Liver (tissue), 9 donors: ENCODE measurements around the gene ZDBF2. TPM values are rescaled to one million over a fixed set of nuclear protein-coding genes. Genes with fewer than 3 reads are reported as not detected.

Experiments
- DNase-seq: peaks from one replicate; pipeline ENCODE4 v3.0.0-alpha.2; 2017; ENCODE audit warnings: low spot score
- H3K27ac ChIP-seq, 2 donors: one replicate each; pipeline ENCODE4 v1.7.0; 2013; ENCODE audit warnings: inconsistent platforms in 2 of 2, low read length in 2 of 2, control low read depth in 1 of 2, low read depth in 1 of 2, mild to moderate bottlenecking in 1 of 2
- H3K27me3 ChIP-seq, 4 donors: one replicate each; pipeline versions ENCODE4 v1.6.1 to v1.7.0; 2013; ENCODE audit warnings: low read length in 3 of 4, inconsistent platforms in 1 of 4, mild to moderate bottlenecking in 1 of 4, moderate library complexity in 1 of 4; ENCODE audit not compliant: control insufficient read depth in 4 of 4, insufficient read depth in 4 of 4
- H3K36me3 ChIP-seq, 4 donors: one replicate each; pipeline versions ENCODE4 v1.6.1 to v1.7.0; 2013; ENCODE audit warnings: low read length in 3 of 4, mild to moderate bottlenecking in 3 of 4, low read depth in 1 of 4, moderate library complexity in 1 of 4; ENCODE audit not compliant: control insufficient read depth in 4 of 4, insufficient read depth in 3 of 4
- H3K4me1 ChIP-seq, 4 donors: one replicate each; pipeline versions ENCODE4 v1.6.1 to v1.7.0; 2013; ENCODE audit warnings: low read length in 3 of 4, mild to moderate bottlenecking in 3 of 4, moderate library complexity in 1 of 4; ENCODE audit not compliant: control insufficient read depth in 4 of 4, insufficient read depth in 4 of 4
- H3K4me3 ChIP-seq, 3 donors: one replicate each; pipeline versions ENCODE4 v1.6.1 to v1.7.0; 2013; ENCODE audit warnings: low read length in 3 of 3, control low read depth in 1 of 3, low read depth in 1 of 3, mild to moderate bottlenecking in 1 of 3
- H3K9ac ChIP-seq, 2 donors: one replicate each; pipeline ENCODE4 v1.7.0; 2013; ENCODE audit warnings: low read length in 2 of 2, mild to moderate bottlenecking in 2 of 2, moderate library complexity in 2 of 2, control low read depth in 1 of 2, low read depth in 1 of 2
- H3K9me3 ChIP-seq, 4 donors: one replicate each; pipeline versions ENCODE4 v1.6.1 to v1.7.0; 2013; ENCODE audit warnings: low read length in 3 of 4; ENCODE audit not compliant: control insufficient read depth in 4 of 4
- EGR1 ChIP-seq, 2 donors: IDR thresholded peaks; 2 replicates each; pipeline ENCODE4 v1.6.1; 2016 to 2018; ENCODE audit warnings: antibody characterized with exemption in 2 of 2, low read depth in 2 of 2
- FOXA1 ChIP-seq: IDR thresholded peaks from 2 replicates; pipeline ENCODE4 v1.6.1; 2016; ENCODE audit warnings: antibody characterized with exemption
- FOXA2 ChIP-seq: IDR thresholded peaks from 2 replicates; pipeline ENCODE4 v1.6.1; 2016; ENCODE audit warnings: antibody characterized with exemption
- GABPA ChIP-seq, 2 donors: IDR thresholded peaks in 1 of 2; conservative IDR thresholded peaks in 1 of 2; 2 replicates each; pipeline ENCODE4 v1.6.1; 2016; ENCODE audit warnings: antibody characterized with exemption in 2 of 2, mild to moderate bottlenecking in 1 of 2, moderate library complexity in 1 of 2
- HNF4A ChIP-seq, 2 donors: conservative IDR thresholded peaks; 2 replicates each; pipeline ENCODE4 v1.6.1; 2016; ENCODE audit warnings: antibody characterized with exemption in 2 of 2, mild to moderate bottlenecking in 2 of 2
- HNF4G ChIP-seq: IDR thresholded peaks from 2 replicates; pipeline ENCODE4 v1.6.1; 2016; ENCODE audit warnings: antibody characterized with exemption
- JUND ChIP-seq, 2 donors: IDR thresholded peaks; 2 replicates each; pipeline ENCODE4 v1.6.1; 2016; ENCODE audit warnings: antibody characterized with exemption in 2 of 2
- NR2F2 ChIP-seq: IDR thresholded peaks from 2 replicates; pipeline ENCODE4 v1.6.1; 2016; ENCODE audit warnings: antibody characterized with exemption
- RAD21 ChIP-seq, 2 donors: IDR thresholded peaks; 2 replicates each; pipeline ENCODE4 v1.6.1; 2016; ENCODE audit warnings: antibody characterized with exemption in 2 of 2, mild to moderate bottlenecking in 2 of 2
- RXRA ChIP-seq, 2 donors: IDR thresholded peaks; 2 replicates each; pipeline ENCODE4 v1.6.1; 2017 to 2018; ENCODE audit warnings: antibody characterized with exemption in 2 of 2, mild to moderate bottlenecking in 1 of 2
- SP1 ChIP-seq: IDR thresholded peaks from 2 replicates; pipeline ENCODE4 v1.6.1; 2018; ENCODE audit warnings: antibody characterized with exemption, mild to moderate bottlenecking
- WGBS: extraction: QIAGEN DNeasy Blood & Tissue Kit; methylation state at CpG from one replicate; pipeline ENCODE4 v1.1.7; 2013; 5-methylcytosine and 5-hydroxymethylcytosine counted together
- polyA plus RNA-seq, 2 donors: library from polyadenylated mRNA; stranded (reverse) in 1 of 2; unstranded in 1 of 2; fragments of 200-250 nt in 1 of 2; fragments of >200 nt in 1 of 2; fragmentation: Nextera tagmentation in 1 of 2; extraction: Ambion mirVana in 1 of 2; gene quantifications; one replicate each; pipeline versions ENCODE4 v1.2.1 to v1.2.3, GENCODE V29; 2013 to 2015
- total RNA-seq, 2 donors: library from RNA; depleted of rRNA; stranded (reverse); fragments of >200 nt; gene quantifications; one replicate each; pipeline ENCODE4 v1.2.3, GENCODE V29; 2014
- TF ChIP-seq, protein P1 (sequence below): IDR thresholded peaks from 2 replicates; pipeline ENCODE4 v1.6.1; 2016; ENCODE audit warnings: antibody characterized with exemption, mild to moderate bottlenecking
- TF ChIP-seq, protein P2 (sequence below): fragments of 150-350 bp; IDR thresholded peaks from 2 replicates; pipeline ENCODE4 v1.5.1; 2017; ENCODE audit warnings: improper control_type of control experiment, low read depth, low read length; ENCODE audit not compliant: missing input control
- TF ChIP-seq, protein P3 (sequence below): IDR thresholded peaks from 2 replicates; pipeline ENCODE4 v1.6.1; 2016; ENCODE audit warnings: antibody characterized with exemption
- TF ChIP-seq, protein P4 (sequence below): IDR thresholded peaks from 2 replicates; pipeline ENCODE4 v1.6.1; 2016; ENCODE audit warnings: antibody characterized with exemption
- donor health status: healthy.
- donor health status: healthy.
- donor health status: healthy.
- donor health status: healthy.
- donor health status: healthy.

ZDBF2 gene
- total and polyA plus RNA-seq, 4 donors: 0.97 to 5.9 (median 1.9) TPM

DNA sequence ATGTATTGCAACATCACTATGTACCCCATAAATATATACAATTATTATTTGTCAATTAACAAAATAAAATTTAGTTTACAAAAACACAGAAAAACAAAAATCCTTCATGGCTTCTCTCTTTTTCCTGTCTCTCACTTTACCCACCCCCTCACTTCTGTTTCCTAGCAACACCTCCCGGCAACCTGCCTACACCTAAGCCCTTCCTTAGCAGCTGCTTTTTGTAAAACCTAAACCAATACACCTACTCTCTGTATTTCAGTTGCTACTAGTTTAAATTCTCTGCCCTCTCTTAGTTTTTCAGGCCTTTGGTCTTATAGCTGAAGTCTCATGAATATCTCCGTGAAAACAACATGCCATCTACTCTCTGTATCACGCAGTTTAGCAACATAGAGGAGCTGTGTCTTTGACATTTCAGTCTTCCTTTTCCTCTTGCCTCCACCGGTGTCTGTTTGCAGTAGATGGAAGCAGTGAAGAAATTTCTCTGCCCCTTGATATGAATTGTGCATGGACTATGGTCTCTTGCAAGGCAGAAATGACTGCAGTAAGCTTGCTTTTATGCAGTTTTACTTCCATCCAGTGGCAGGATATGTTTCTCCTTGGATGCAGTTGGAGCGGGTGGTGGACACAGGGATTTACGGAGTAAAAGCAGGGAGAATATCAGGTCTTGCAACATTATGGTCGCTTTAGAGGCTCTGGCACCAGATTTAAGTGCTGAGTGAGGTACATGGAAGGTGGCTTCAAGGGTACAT lies 42.0 kb upstream of the ZDBF2 start:
- TF ChIP-seq JUND (IDR thresholded peaks at IDR 0.05): no peak
- TF ChIP-seq, protein P1, sequence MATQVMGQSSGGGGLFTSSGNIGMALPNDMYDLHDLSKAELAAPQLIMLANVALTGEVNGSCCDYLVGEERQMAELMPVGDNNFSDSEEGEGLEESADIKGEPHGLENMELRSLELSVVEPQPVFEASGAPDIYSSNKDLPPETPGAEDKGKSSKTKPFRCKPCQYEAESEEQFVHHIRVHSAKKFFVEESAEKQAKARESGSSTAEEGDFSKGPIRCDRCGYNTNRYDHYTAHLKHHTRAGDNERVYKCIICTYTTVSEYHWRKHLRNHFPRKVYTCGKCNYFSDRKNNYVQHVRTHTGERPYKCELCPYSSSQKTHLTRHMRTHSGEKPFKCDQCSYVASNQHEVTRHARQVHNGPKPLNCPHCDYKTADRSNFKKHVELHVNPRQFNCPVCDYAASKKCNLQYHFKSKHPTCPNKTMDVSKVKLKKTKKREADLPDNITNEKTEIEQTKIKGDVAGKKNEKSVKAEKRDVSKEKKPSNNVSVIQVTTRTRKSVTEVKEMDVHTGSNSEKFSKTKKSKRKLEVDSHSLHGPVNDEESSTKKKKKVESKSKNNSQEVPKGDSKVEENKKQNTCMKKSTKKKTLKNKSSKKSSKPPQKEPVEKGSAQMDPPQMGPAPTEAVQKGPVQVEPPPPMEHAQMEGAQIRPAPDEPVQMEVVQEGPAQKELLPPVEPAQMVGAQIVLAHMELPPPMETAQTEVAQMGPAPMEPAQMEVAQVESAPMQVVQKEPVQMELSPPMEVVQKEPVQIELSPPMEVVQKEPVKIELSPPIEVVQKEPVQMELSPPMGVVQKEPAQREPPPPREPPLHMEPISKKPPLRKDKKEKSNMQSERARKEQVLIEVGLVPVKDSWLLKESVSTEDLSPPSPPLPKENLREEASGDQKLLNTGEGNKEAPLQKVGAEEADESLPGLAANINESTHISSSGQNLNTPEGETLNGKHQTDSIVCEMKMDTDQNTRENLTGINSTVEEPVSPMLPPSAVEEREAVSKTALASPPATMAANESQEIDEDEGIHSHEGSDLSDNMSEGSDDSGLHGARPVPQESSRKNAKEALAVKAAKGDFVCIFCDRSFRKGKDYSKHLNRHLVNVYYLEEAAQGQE: no peak
- no peak for TF ChIP-seq HNF4A (conservative IDR thresholded peaks at IDR 0.05)
- TF ChIP-seq FOXA1: no peak
- TF ChIP-seq NR2F2: no peak
- Histone ChIP-seq H3K9me3 (peaks cover 0 to 3% (median 0%) of the 10 kb centered on the region in 4 donors), H3K4me3 (no peak overlapping the region), H3K27ac (no peak overlapping the region), H3K4me1 (no peaks in the 10 kb centered on the region), H3K36me3 (no peaks in the 10 kb centered on the region), H3K9ac (no peak overlapping the region), H3K27me3 (no peaks in the 10 kb centered on the region)
- WGBS: 70% methylated on average over 7 of the region's 7 CpGs
- no peak for DNase-seq

DNA sequence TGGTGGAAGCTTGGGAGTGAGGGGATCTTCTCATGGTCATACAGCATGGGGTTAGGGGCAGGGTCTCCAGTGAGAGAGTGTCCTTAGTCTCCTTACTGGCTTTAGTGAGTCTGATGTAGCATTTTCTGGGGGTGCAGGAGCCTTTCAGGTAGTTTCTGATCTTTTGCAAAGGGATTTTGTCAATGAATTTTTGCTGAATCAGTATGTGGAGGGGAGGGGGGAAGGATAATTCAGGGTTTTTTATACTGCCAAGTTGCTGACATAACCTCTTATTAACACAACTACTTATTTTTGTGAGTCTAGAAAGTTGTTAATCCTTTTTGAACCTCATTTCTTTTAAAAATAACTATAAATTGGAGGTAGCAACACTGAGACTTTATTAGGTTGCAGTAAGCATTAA lies 35.3 kb upstream of the ZDBF2 start:
- Histone ChIP-seq H3K9me3 (peaks cover 0 to 3% (median 0%) of the 10 kb centered on the region in 4 donors), H3K9ac (no peak overlapping the region), H3K4me1 (no peaks in the 10 kb centered on the region), H3K4me3 (no peak overlapping the region), H3K36me3 (no peaks in the 10 kb centered on the region), H3K27me3 (peaks cover 0 to 2% (median 0%) of the 10 kb centered on the region in 4 donors), H3K27ac (no peak overlapping the region)
- DNase-seq: no peak
- no peak for TF ChIP-seq HNF4G
- no peak for TF ChIP-seq JUND (IDR thresholded peaks at IDR 0.05)
- TF ChIP-seq NR2F2: no peak
- TF ChIP-seq HNF4A (conservative IDR thresholded peaks at IDR 0.05): no peak

DNA sequence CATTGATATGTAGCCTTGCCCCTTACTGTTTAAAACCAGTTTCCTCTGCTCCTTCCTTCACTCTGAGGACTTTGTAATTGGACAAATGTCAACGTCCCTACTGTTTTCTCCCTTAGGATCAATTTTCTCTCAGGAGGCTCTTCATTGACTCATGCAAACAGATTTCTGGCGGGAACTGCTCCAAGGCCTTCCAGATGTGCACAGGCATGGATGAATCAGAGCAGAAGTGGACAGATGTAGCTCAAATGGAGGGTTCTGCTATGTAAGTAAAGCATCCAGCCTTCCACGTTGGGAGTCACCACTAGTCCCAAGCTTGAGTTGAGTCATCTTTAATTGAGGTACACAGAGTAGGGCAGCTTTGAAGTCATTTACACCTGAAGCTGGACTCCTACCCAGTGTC lies 34.1 kb upstream of the ZDBF2 start:
- H3K4me1 ChIP-seq: no peaks in the 10 kb centered on the region
- DNase-seq: no peak
- peaks cover 0 to 2% (median 0%) of the 10 kb centered on the region in 4 donors for H3K27me3 ChIP-seq
- H3K27ac ChIP-seq: no peak overlapping the region
- H3K36me3 ChIP-seq: no peaks in the 10 kb centered on the region
- no peak overlapping the region for H3K4me3 ChIP-seq
- peaks cover 0 to 2% (median 0%) of the 10 kb centered on the region in 4 donors for H3K9me3 ChIP-seq
- WGBS: 45% methylated on average over 3 of the region's 3 CpGs
- no peak overlapping the region for H3K9ac ChIP-seq
- TF ChIP-seq, protein P2, sequence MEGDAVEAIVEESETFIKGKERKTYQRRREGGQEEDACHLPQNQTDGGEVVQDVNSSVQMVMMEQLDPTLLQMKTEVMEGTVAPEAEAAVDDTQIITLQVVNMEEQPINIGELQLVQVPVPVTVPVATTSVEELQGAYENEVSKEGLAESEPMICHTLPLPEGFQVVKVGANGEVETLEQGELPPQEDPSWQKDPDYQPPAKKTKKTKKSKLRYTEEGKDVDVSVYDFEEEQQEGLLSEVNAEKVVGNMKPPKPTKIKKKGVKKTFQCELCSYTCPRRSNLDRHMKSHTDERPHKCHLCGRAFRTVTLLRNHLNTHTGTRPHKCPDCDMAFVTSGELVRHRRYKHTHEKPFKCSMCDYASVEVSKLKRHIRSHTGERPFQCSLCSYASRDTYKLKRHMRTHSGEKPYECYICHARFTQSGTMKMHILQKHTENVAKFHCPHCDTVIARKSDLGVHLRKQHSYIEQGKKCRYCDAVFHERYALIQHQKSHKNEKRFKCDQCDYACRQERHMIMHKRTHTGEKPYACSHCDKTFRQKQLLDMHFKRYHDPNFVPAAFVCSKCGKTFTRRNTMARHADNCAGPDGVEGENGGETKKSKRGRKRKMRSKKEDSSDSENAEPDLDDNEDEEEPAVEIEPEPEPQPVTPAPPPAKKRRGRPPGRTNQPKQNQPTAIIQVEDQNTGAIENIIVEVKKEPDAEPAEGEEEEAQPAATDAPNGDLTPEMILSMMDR: no peak
- TF ChIP-seq RXRA (IDR thresholded peaks at IDR 0.05) (no peak), HNF4G (no peak), FOXA1 (no peak), EGR1 (IDR thresholded peaks at IDR 0.05; ENCODE audit: low read depth in 2 of 2) (no peak), HNF4A (conservative IDR thresholded peaks at IDR 0.05) (no peak), RAD21 (IDR thresholded peaks at IDR 0.05) (no peak), JUND (IDR thresholded peaks at IDR 0.05) (no peak), FOXA2 (no peak), NR2F2 (no peak), GABPA (IDR thresholded peaks at IDR 0.05 in 1 of 2, conservative IDR thresholded peaks at IDR 0.05 in 1 of 2) (no peak), SP1 (no peak)
- TF ChIP-seq, protein P3, sequence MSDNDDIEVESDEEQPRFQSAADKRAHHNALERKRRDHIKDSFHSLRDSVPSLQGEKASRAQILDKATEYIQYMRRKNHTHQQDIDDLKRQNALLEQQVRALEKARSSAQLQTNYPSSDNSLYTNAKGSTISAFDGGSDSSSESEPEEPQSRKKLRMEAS: no peak
- TF ChIP-seq, protein P4, sequence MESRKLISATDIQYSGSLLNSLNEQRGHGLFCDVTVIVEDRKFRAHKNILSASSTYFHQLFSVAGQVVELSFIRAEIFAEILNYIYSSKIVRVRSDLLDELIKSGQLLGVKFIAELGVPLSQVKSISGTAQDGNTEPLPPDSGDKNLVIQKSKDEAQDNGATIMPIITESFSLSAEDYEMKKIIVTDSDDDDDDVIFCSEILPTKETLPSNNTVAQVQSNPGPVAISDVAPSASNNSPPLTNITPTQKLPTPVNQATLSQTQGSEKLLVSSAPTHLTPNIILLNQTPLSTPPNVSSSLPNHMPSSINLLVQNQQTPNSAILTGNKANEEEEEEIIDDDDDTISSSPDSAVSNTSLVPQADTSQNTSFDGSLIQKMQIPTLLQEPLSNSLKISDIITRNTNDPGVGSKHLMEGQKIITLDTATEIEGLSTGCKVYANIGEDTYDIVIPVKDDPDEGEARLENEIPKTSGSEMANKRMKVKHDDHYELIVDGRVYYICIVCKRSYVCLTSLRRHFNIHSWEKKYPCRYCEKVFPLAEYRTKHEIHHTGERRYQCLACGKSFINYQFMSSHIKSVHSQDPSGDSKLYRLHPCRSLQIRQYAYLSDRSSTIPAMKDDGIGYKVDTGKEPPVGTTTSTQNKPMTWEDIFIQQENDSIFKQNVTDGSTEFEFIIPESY: no peak
- TF ChIP-seq, protein P1: no peak
